HepG2 (cell line): ENCODE measurements around the gene HS6ST2. TPM values are rescaled to one million over a fixed set of nuclear protein-coding genes. Genes with fewer than 3 reads are reported as not detected.

Experiments
- ATF7-NPFF ChIP-seq: sonication (generic); formaldehyde crosslinking; IDR thresholded peaks from 2 replicates; pipeline ENCODE4 v1.8.1; 2023; ENCODE audit warnings: mild to moderate bottlenecking, low read depth, missing genetic modification reagents, moderate library complexity
- HMG20B ChIP-seq: conservative IDR thresholded peaks from 2 replicates; pipeline ENCODE4 v1.6.1; 2016; ENCODE audit warnings: missing genetic modification reagents, missing compliant biosample characterization
- MYNN ChIP-seq: sonication (generic); formaldehyde crosslinking; IDR thresholded peaks from 2 replicates; pipeline ENCODE4 v1.4.0; 2020; ENCODE audit warnings: mild to moderate bottlenecking, low read depth, missing genetic modification reagents
- NFE2L2 ChIP-seq: fragments of 150-350 bp; IDR thresholded peaks from 2 replicates; pipeline ENCODE4 v1.6.1; 2014; ENCODE audit warnings: low read length
- POLR2AphosphoS2 ChIP-seq: IDR thresholded peaks from 2 replicates; pipeline ENCODE4 v1.6.1; 2011; ENCODE audit warnings: low read depth, low read length, improper control_type of control experiment
- SMC3 ChIP-seq: IDR thresholded peaks from 2 replicates; pipeline ENCODE4 v1.6.1; 2011; ENCODE audit warnings: low read length, improper control_type of control experiment
- WIZ ChIP-seq: sonication (generic); formaldehyde crosslinking; IDR thresholded peaks from 2 replicates; pipeline ENCODE4 v1.5.1; 2020; ENCODE audit warnings: mild to moderate bottlenecking, missing genetic modification reagents
- ZBTB8A ChIP-seq: sonication (generic); formaldehyde crosslinking; IDR thresholded peaks from 2 replicates; pipeline ENCODE4 v1.4.0; 2020; ENCODE audit warnings: mild to moderate bottlenecking, low read depth, missing genetic modification reagents, borderline replicate concordance
- ZNF225 ChIP-seq: sonication (generic); formaldehyde crosslinking; IDR thresholded peaks from 2 replicates; pipeline ENCODE4 v1.4.0; 2020; ENCODE audit warnings: mild to moderate bottlenecking, missing genetic modification reagents
- ZNF235 ChIP-seq: sonication (generic); formaldehyde crosslinking; IDR thresholded peaks from 2 replicates; pipeline ENCODE4 v1.8.1; 2023; ENCODE audit warnings: mild to moderate bottlenecking, missing genetic modification reagents, borderline replicate concordance
- ZNF7 ChIP-seq: IDR thresholded peaks from 2 replicates; pipeline ENCODE4 v1.6.1; 2016; ENCODE audit warnings: missing biosample characterization, missing genetic modification reagents
- polyA plus RNA-seq, 8 experiments: library from polyadenylated mRNA; depleted of rRNA in 3 of 8; stranded (reverse) in 7 of 8; unstranded in 1 of 8; fragments of >200 nt; fragmentation: Illumina TruSeq in 4 of 8; extraction: Trizol in 4 of 8; gene quantifications; 2 replicates each; pipeline versions ENCODE4 v1.2.1 to v1.2.3, GENCODE V29; 2011 to 2016; ENCODE audit warnings: low read depth in 4 of 8, missing spikeins in 1 of 8, mixed read lengths in 1 of 8; ENCODE audit not compliant: insufficient read depth in 1 of 8
- total RNA-seq, 5 experiments: library from RNA; depleted of rRNA; stranded (reverse); fragments of >200 nt; fragmentation: Illumina TruSeq; extraction: Trizol; gene quantifications; 2 replicates each; pipeline ENCODE4 v1.2.3, GENCODE V29; 2016; ENCODE audit warnings: low read depth in 1 of 5
- TF ChIP-seq, protein P1 (sequence below): fragments of 450-650 bp; IDR thresholded peaks from 2 replicates; pipeline ENCODE4 v1.6.1; 2017; ENCODE audit warnings: mild to moderate bottlenecking
- TF ChIP-seq, protein P2 (sequence below): sonication (generic); formaldehyde crosslinking; IDR thresholded peaks from 2 replicates; pipeline ENCODE4 v1.5.1; 2020; ENCODE audit warnings: mild to moderate bottlenecking, missing genetic modification reagents
- TF ChIP-seq, protein P3 (sequence below), 2 experiments: fragments of 450-650 bp in 1 of 2; sonication (generic) in 1 of 2; formaldehyde crosslinking in 1 of 2; IDR thresholded peaks; 2 replicates each; pipeline versions ENCODE4 v1.6.1 to v1.8.0; 2016 to 2022; ENCODE audit warnings: antibody characterized with exemption in 1 of 2, mild to moderate bottlenecking in 1 of 2, missing genetic modification reagents in 1 of 2

The HS6ST2 gene
- total and polyA plus RNA-seq, 2 of the 13 experiments (the other 11 are each of a cell fraction or from before 2014, with no cell fraction given): 0.05 TPM; not detected in 1

DNA sequence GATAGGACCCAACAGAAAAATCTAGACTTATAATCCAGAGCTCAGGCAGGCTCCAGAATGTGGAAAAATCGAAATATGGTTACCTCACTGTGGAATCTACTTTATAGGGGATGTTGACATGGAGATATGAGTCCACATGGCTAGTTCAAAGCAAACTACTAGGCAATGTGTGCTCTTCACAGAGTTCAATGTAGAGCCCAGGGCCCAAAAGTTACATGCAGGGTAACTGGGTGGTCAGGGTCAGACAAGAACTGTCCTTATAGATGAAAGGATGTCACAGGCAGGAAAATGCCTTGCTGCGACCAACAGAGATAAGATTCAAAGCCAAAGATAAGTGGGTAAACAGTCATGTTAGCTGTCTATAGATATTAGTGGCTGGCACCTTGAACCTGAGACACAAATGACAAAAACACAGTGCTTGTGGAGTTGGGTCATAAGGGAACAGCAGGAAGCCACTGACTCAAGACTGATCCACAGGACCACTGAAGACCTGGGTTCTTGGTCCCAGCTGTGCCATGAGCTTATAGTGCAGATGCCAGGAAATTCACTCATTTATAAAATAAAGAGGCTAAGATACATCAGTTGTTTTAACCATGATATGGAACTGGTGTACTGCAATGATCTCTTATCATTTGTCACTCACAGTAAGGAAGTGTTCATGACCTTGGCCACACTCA lies 367.9 kb downstream of the HS6ST2 start (continued):
- TF ChIP-seq ZBTB8A (CRISPR knock-in tag) (no peak), ZNF7 (no peak), NFE2L2 (no peak), ZNF235 (CRISPR knock-in tag) (no peak), MYNN (CRISPR knock-in tag) (no peak), SMC3 (peak; percentile 26), ZNF225 (CRISPR knock-in tag) (no peak), ATF7-NPFF (CRISPR knock-in tag) (no peak), POLR2AphosphoS2 (no peak), HMG20B (CRISPR knock-in tag) (peak; percentile 90), WIZ (CRISPR knock-in tag) (no peak)
- TF ChIP-seq, protein P1, sequence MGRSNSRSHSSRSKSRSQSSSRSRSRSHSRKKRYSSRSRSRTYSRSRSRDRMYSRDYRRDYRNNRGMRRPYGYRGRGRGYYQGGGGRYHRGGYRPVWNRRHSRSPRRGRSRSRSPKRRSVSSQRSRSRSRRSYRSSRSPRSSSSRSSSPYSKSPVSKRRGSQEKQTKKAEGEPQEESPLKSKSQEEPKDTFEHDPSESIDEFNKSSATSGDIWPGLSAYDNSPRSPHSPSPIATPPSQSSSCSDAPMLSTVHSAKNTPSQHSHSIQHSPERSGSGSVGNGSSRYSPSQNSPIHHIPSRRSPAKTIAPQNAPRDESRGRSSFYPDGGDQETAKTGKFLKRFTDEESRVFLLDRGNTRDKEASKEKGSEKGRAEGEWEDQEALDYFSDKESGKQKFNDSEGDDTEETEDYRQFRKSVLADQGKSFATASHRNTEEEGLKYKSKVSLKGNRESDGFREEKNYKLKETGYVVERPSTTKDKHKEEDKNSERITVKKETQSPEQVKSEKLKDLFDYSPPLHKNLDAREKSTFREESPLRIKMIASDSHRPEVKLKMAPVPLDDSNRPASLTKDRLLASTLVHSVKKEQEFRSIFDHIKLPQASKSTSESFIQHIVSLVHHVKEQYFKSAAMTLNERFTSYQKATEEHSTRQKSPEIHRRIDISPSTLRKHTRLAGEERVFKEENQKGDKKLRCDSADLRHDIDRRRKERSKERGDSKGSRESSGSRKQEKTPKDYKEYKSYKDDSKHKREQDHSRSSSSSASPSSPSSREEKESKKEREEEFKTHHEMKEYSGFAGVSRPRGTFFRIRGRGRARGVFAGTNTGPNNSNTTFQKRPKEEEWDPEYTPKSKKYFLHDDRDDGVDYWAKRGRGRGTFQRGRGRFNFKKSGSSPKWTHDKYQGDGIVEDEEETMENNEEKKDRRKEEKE: no peak
- TF ChIP-seq, protein P2, sequence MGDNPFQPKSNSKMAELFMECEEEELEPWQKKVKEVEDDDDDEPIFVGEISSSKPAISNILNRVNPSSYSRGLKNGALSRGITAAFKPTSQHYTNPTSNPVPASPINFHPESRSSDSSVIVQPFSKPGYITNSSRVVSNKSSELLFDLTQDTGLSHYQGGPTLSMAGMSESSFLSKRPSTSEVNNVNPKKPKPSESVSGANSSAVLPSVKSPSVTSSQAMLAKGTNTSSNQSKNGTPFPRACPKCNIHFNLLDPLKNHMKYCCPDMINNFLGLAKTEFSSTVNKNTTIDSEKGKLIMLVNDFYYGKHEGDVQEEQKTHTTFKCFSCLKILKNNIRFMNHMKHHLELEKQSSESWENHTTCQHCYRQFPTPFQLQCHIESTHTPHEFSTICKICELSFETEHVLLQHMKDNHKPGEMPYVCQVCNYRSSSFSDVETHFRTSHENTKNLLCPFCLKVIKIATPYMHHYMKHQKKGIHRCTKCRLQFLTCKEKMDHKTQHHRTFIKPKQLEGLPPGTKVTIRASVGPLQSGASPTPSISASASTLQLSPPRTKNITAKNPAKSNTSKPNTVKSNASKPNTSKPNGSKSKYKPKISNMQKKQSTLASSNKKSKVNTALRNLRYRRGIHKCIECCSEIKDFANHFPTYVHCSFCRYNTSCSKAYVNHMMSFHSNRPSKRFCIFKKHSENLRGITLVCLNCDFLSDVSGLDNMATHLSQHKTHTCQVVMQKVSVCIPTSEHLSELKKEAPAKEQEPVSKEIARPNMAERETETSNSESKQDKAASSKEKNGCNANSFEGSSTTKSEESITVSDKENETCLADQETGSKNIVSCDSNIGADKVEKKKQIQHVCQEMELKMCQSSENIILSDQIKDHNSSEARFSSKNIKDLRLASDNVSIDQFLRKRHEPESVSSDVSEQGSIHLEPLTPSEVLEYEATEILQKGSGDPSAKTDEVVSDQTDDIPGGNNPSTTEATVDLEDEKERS (CRISPR knock-in tag): peak; percentile 39; the same call in 1 of the 2 replicates
- TF ChIP-seq, protein P3, sequence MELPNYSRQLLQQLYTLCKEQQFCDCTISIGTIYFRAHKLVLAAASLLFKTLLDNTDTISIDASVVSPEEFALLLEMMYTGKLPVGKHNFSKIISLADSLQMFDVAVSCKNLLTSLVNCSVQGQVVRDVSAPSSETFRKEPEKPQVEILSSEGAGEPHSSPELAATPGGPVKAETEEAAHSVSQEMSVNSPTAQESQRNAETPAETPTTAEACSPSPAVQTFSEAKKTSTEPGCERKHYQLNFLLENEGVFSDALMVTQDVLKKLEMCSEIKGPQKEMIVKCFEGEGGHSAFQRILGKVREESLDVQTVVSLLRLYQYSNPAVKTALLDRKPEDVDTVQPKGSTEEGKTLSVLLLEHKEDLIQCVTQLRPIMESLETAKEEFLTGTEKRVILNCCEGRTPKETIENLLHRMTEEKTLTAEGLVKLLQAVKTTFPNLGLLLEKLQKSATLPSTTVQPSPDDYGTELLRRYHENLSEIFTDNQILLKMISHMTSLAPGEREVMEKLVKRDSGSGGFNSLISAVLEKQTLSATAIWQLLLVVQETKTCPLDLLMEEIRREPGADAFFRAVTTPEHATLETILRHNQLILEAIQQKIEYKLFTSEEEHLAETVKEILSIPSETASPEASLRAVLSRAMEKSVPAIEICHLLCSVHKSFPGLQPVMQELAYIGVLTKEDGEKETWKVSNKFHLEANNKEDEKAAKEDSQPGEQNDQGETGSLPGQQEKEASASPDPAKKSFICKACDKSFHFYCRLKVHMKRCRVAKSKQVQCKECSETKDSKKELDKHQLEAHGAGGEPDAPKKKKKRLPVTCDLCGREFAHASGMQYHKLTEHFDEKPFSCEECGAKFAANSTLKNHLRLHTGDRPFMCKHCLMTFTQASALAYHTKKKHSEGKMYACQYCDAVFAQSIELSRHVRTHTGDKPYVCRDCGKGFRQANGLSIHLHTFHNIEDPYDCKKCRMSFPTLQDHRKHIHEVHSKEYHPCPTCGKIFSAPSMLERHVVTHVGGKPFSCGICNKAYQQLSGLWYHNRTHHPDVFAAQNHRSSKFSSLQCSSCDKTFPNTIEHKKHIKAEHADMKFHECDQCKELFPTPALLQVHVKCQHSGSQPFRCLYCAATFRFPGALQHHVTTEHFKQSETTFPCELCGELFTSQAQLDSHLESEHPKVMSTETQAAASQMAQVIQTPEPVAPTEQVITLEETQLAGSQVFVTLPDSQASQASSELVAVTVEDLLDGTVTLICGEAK (IDR thresholded peaks at IDR 0.05): no peak
- TF ChIP-seq, protein P3 (CRISPR knock-in tag; IDR thresholded peaks at IDR 0.05): no peak; the same call in 1 of the 2 replicates
